Measurements from ENCODE around the gene PARD3B. TPM values are rescaled to one million over a fixed set of nuclear protein-coding genes. Genes with fewer than 3 reads are reported as not detected.

The PARD3B gene
- total and polyA plus RNA-seq, 2 of the 13 experiments (the other 11 are each of a cell fraction or from before 2014, with no cell fraction given), result 0.71 to 2.3 TPM

- TF ChIP-seq ZBTB40 (IDR thresholded peaks at IDR 0.05), result no peak
- TF ChIP-seq ZBTB40 (CRISPR knock-in tag; IDR thresholded peaks at IDR 0.05), result no peak
- TF ChIP-seq ZNF281 (CRISPR knock-in tag; IDR thresholded peaks at IDR 0.05; ENCODE audit: borderline replicate concordance), result peak; percentile 29; the same call in 1 of the 2 replicates
- TF ChIP-seq TCF12 (IDR thresholded peaks at IDR 0.05), result no peak
- TF ChIP-seq TCF12 (CRISPR knock-in tag; IDR thresholded peaks at IDR 0.05), result no peak
- no peak for TF ChIP-seq HOXD1 (CRISPR knock-in tag; IDR thresholded peaks at IDR 0.05)
- no peak for TF ChIP-seq ZNF296 (CRISPR knock-in tag; conservative IDR thresholded peaks at IDR 0.05)
- TF ChIP-seq ZFP91 (CRISPR knock-in tag; IDR thresholded peaks at IDR 0.05; ENCODE audit: borderline replicate concordance), result no peak
- TF ChIP-seq KLF6 (CRISPR knock-in tag; IDR thresholded peaks at IDR 0.05), result peak; percentile 64; the same call in 1 of the 2 replicates
- TF ChIP-seq CBX5 (CRISPR knock-in tag; IDR thresholded peaks at IDR 0.05; ENCODE audit: borderline replicate concordance), result no peak
- peak; percentile 68; the same call in 1 of the 2 replicates for TF ChIP-seq ZFP36L1 (CRISPR knock-in tag; IDR thresholded peaks at IDR 0.05)
- TF ChIP-seq ZNF83 (CRISPR knock-in tag; IDR thresholded peaks at IDR 0.05; ENCODE audit: borderline replicate concordance), result no peak
- TF ChIP-seq FOXK1 (CRISPR knock-in tag; IDR thresholded peaks at IDR 0.05; ENCODE audit: borderline replicate concordance, low read depth), result peak; percentile 74; the same call in 1 of the 2 replicates
- peak; percentile 93 for TF ChIP-seq HOMEZ (CRISPR knock-in tag; IDR thresholded peaks at IDR 0.05; ENCODE audit: low read depth)
- peak; percentile 84; the same call in 1 of the 2 replicates for TF ChIP-seq ZBTB20 (CRISPR knock-in tag; IDR thresholded peaks at IDR 0.05; ENCODE audit: borderline replicate concordance, low read depth)
Measured at GRCh38 chr2:205273627-205274026, 728.4 kb downstream of the PARD3B start (continued).

Measured in HepG2 (cell line).